K562 (cell line): ENCODE measurements around the gene PCOLCE2. TPM values are rescaled to one million over a fixed set of nuclear protein-coding genes. Genes with fewer than 3 reads are reported as not detected.

Source experiments
- CEBPG ChIP-seq, 3 experiments: fragments of 200-800 bp in 1 of 3; sonication (Bioruptor generic) in 1 of 3; sonication (generic) in 1 of 3; formaldehyde crosslinking in 1 of 3; IDR thresholded peaks in 2 of 3; conservative IDR thresholded peaks in 1 of 3; 2 replicates each; pipeline versions ENCODE4 v1.6.1 to v1.8.0; 2016 to 2022; ENCODE audit warnings: missing compliant biosample characterization in 2 of 3, missing genetic modification characterization in 2 of 3, mild to moderate bottlenecking in 1 of 3, missing genetic modification reagents in 1 of 3
- DIDO1 ChIP-seq: fragments of 450-650 bp; IDR thresholded peaks from 2 replicates; pipeline ENCODE4 v1.6.1; 2016; ENCODE audit warnings: low read depth, missing biosample characterization, missing genetic modification characterization
- ELF4 ChIP-seq: fragments of 450-650 bp; formaldehyde crosslinking; IDR thresholded peaks from 2 replicates; pipeline ENCODE4 v1.4.0; 2022; ENCODE audit warnings: missing genetic modification characterization
- HDAC1 ChIP-seq, 2 experiments: fragments of 450-650 bp; IDR thresholded peaks; 2 replicates each; pipeline ENCODE4 v1.6.1; 2016 to 2017; ENCODE audit warnings: inconsistent platforms in 1 of 2, mild to moderate bottlenecking in 1 of 2, moderate library complexity in 1 of 2
- HNRNPK ChIP-seq: fragments of 200-400 bp; formaldehyde crosslinking; IDR thresholded peaks from one replicate; pipeline ENCODE4 v1.6.1; 2018; ENCODE audit warnings: mild to moderate bottlenecking, low read depth, low read length; ENCODE audit not compliant: poor library complexity, severe bottlenecking
- LEF1 ChIP-seq: fragments of 450-650 bp; IDR thresholded peaks from 2 replicates; pipeline ENCODE4 v1.6.1; 2016; ENCODE audit warnings: mild to moderate bottlenecking
- NBN ChIP-seq: fragments of 450-650 bp; IDR thresholded peaks from 2 replicates; pipeline ENCODE4 v1.6.1; 2016; ENCODE audit warnings: low read depth, mild to moderate bottlenecking
- NKRF ChIP-seq: fragments of 450-650 bp; IDR thresholded peaks from 2 replicates; pipeline ENCODE4 v1.6.1; 2016; ENCODE audit warnings: borderline replicate concordance
- RBM39 ChIP-seq: fragments of 200-400 bp; formaldehyde crosslinking; optimal IDR thresholded peaks from 2 replicates; pipeline ENCODE3; 2018; ENCODE audit warnings: low read depth, low read length
- RCOR1 ChIP-seq, 2 experiments: IDR thresholded peaks; 2 replicates each; pipeline ENCODE4 v1.6.1; 2012; ENCODE audit warnings: low read depth in 2 of 2, low read length in 2 of 2, borderline replicate concordance in 1 of 2, improper control_type of control experiment in 1 of 2
- RNF2 ChIP-seq: sonication (generic); IDR thresholded peaks from 2 replicates; pipeline ENCODE4 v1.6.1; 2016
- TEAD4 ChIP-seq, 2 experiments: sonication (generic) in 1 of 2; formaldehyde crosslinking in 1 of 2; IDR thresholded peaks; 2 replicates each; pipeline versions ENCODE4 v1.6.1 to v1.8.0; 2012 to 2022; ENCODE audit warnings: borderline replicate concordance in 1 of 2, inconsistent platforms in 1 of 2, low read length in 1 of 2, mild to moderate bottlenecking in 1 of 2, missing genetic modification reagents in 1 of 2
- YY1 ChIP-seq, 3 experiments: IDR thresholded peaks; 2 replicates each; pipeline ENCODE4 v1.6.1; 2011; ENCODE audit warnings: low read length in 2 of 3, mild to moderate bottlenecking in 2 of 3, moderate library complexity in 2 of 3, borderline replicate concordance in 1 of 3, control low read depth in 1 of 3, low read depth in 1 of 3; ENCODE audit not compliant: insufficient read depth in 3 of 3, insufficient replicate concordance in 2 of 3, control insufficient read depth in 1 of 3, insufficient read length in 1 of 3; ENCODE audit errors: extremely low read depth in 1 of 3
- ZNF224 ChIP-seq: sonication (generic); formaldehyde crosslinking; IDR thresholded peaks from 2 replicates; pipeline ENCODE4 v1.8.0; 2022; ENCODE audit warnings: mild to moderate bottlenecking, missing genetic modification reagents
- ZNF79 ChIP-seq: fragments of 250-450 bp; sonication (Bioruptor Pico); IDR thresholded peaks from 2 replicates; pipeline ENCODE4 v1.4.0; 2020; ENCODE audit warnings: low read depth, mild to moderate bottlenecking, moderate library complexity
- polyA plus RNA-seq, 8 experiments: library from polyadenylated mRNA; depleted of rRNA in 4 of 8; stranded (reverse) in 5 of 8; unstranded in 3 of 8; fragments of >200 nt; fragmentation: Nextera tagmentation in 2 of 8; fragmentation: Illumina TruSeq in 1 of 8; extraction: Ambion mirVana in 2 of 8; extraction: Trizol in 1 of 8; gene quantifications; 2 replicates each; pipeline versions ENCODE4 v1.2.1 to v1.2.3, GENCODE V29; 2011 to 2014; ENCODE audit warnings: inconsistent platforms in 1 of 8, missing spikeins in 1 of 8
- total RNA-seq, 7 experiments: library from RNA; depleted of rRNA in 6 of 7; stranded (reverse); fragments of >200 nt in 6 of 7; fragmentation: Illumina TruSeq in 2 of 7; extraction: Trizol in 2 of 7; gene quantifications; 2 replicates each; pipeline versions ENCODE4 v1.2.1 to v1.2.3, GENCODE V29; 2011 to 2021; ENCODE audit warnings: low replicate concordance in 1 of 7
- TF ChIP-seq, protein P1 (sequence below), 2 experiments: IDR thresholded peaks; 2 replicates each; pipeline ENCODE4 v1.6.1; 2012; ENCODE audit warnings: improper control_type of control experiment in 2 of 2, low read depth in 2 of 2, low read length in 2 of 2, borderline replicate concordance in 1 of 2

The PCOLCE2 gene
- total and polyA plus RNA-seq, 9 of the 15 experiments (the other 6 are each of a cell fraction or from before 2014, with no cell fraction given): 0.18 to 1.2 (median 0.65) TPM

DNA sequence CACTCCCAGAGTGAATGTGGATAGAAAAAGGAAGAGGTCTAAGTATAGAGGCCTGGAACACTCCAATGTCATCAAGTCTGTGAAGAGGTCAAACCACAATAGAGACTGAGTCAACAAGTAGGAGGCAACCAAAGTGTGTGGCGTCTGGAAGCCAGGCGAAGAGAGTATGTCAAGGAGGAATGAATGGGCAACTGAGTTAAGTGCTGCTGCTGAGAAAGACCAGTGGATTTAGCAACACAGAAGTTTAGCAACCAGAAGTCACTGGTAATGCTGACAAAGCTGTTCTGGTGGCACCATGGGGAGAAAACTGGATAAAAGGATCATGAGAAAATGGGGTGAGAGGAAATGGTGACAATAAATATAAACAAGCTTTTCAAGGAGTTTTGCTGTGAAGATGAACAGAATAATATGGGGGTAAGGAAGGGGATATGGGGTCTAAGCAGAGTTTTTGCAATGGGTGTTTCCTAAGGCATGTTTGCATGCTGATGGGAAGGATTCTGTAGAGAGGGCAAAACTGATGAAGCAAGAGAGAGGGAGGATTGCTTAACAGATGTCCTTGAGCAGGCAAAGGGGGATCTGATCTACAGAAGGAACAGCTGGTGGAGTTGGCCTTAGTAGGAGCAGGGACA lies 38.4 kb downstream of the PCOLCE2 start (continued):
- TF ChIP-seq NKRF: no peak
- TF ChIP-seq RCOR1 (IDR thresholded peaks at IDR 0.05; ENCODE audit: borderline replicate concordance in 1 of 2, low read depth in 2 of 2, low read length in 2 of 2): peak in 1 of 2 experiments; percentile 95; a peak in 2 of 4 replicates
- 0 out of 2 replicates have a peak, but pooled peaks have one; percentile 28 for TF ChIP-seq ELF4
- no peak for TF ChIP-seq RBM39
- no peak for TF ChIP-seq ZNF79 (CRISPR knock-in tag)
- 0 out of 2 replicates have a peak, but pooled peaks have one; percentile 47 for TF ChIP-seq DIDO1
- TF ChIP-seq NBN: peak; percentile 79; the same call in 1 of the 2 replicates
- peak; percentile 63; the same call in 1 of the 2 replicates for TF ChIP-seq TEAD4 (IDR thresholded peaks at IDR 0.05; ENCODE audit: low read length)
- no peak for TF ChIP-seq TEAD4 (CRISPR knock-in tag; IDR thresholded peaks at IDR 0.05; ENCODE audit: borderline replicate concordance)
- no peak for TF ChIP-seq ZNF224 (CRISPR knock-in tag)
- peak; percentile 22; the same call in 1 of the 2 replicates for TF ChIP-seq RNF2
- TF ChIP-seq CEBPG (CRISPR knock-in tag; IDR thresholded peaks at IDR 0.05): peak; percentile 85
- TF ChIP-seq CEBPG (tag; conservative IDR thresholded peaks at IDR 0.05 in 1 of 2, IDR thresholded peaks at IDR 0.05 in 1 of 2): peak; percentile 90 to 98
- peak in 1 of 2 experiments; percentile 85; a peak in 2 of 4 replicates for TF ChIP-seq HDAC1 (IDR thresholded peaks at IDR 0.05)
- no peak for TF ChIP-seq YY1 (IDR thresholded peaks at IDR 0.05; ENCODE audit: borderline replicate concordance in 1 of 3, control insufficient read depth in 1 of 3, extremely low read depth in 1 of 3, insufficient read depth in 3 of 3, insufficient read length in 1 of 3, insufficient replicate concordance in 2 of 3, low read depth in 1 of 3, low read length in 2 of 3)
- TF ChIP-seq HNRNPK: no peak
- TF ChIP-seq, protein P1, sequence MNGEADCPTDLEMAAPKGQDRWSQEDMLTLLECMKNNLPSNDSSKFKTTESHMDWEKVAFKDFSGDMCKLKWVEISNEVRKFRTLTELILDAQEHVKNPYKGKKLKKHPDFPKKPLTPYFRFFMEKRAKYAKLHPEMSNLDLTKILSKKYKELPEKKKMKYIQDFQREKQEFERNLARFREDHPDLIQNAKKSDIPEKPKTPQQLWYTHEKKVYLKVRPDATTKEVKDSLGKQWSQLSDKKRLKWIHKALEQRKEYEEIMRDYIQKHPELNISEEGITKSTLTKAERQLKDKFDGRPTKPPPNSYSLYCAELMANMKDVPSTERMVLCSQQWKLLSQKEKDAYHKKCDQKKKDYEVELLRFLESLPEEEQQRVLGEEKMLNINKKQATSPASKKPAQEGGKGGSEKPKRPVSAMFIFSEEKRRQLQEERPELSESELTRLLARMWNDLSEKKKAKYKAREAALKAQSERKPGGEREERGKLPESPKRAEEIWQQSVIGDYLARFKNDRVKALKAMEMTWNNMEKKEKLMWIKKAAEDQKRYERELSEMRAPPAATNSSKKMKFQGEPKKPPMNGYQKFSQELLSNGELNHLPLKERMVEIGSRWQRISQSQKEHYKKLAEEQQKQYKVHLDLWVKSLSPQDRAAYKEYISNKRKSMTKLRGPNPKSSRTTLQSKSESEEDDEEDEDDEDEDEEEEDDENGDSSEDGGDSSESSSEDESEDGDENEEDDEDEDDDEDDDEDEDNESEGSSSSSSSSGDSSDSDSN (IDR thresholded peaks at IDR 0.05; ENCODE audit: borderline replicate concordance in 1 of 2, low read depth in 2 of 2, low read length in 2 of 2): 0 out of 4 replicates have a peak, but pooled peaks of 1 of the 2 experiments have one; percentile 18
- peak; percentile 78; the same call in 1 of the 2 replicates for TF ChIP-seq LEF1
